ENCODE results near the gene TOMM70. TPM values are rescaled to one million over a fixed set of nuclear protein-coding genes. Genes with fewer than 3 reads are reported as not detected.

TOMM70 gene
- total RNA-seq, 4 donors from 2014 or later = 55.3 to 61.5 (median 59.9) TPM

DNA sequence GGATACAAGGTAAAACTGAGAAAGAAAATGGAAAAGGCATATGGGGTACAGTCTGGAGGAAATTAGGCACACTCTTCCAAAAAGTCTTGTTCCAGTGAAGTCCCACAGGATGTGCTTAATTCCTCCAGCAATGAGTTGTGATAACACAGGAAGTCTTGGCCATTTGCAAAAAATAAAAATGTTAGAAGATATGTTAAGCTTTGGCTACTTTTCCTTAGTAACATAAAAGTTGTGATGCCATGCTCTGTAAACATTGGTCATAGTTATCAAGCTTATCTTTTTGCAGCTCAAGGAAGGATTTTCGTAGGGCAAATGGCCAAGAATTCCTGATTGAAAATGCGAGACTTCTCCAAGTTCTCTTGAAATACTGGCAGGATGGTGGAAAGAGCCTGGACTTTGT, 26.8 kb upstream of the TOMM70 start:
- H3K4me1 ChIP-seq = no peaks in the 10 kb centered on the region
- ATAC-seq = no peak
- no peak overlapping the region for H3K4me3 ChIP-seq
- H3K36me3 ChIP-seq = no peaks in the 10 kb centered on the region
- 28 to 90% methylated on average over 2 of the region's 2 CpGs for WGBS, 2 donors (ENCODE audit: low coverage in 1 of 2)
- H3K27me3 ChIP-seq = no peaks in the 10 kb centered on the region
- no peaks in the 10 kb centered on the region for H3K9me3 ChIP-seq
- H3K27ac ChIP-seq = no peak overlapping the region
- TF ChIP-seq EP300 (IDR thresholded peaks at IDR 0.05) (no peak), POLR2A (IDR thresholded peaks at IDR 0.05) (no peak), POLR2AphosphoS5 (IDR thresholded peaks at IDR 0.05) (no peak)
- TF ChIP-seq, protein P1, sequence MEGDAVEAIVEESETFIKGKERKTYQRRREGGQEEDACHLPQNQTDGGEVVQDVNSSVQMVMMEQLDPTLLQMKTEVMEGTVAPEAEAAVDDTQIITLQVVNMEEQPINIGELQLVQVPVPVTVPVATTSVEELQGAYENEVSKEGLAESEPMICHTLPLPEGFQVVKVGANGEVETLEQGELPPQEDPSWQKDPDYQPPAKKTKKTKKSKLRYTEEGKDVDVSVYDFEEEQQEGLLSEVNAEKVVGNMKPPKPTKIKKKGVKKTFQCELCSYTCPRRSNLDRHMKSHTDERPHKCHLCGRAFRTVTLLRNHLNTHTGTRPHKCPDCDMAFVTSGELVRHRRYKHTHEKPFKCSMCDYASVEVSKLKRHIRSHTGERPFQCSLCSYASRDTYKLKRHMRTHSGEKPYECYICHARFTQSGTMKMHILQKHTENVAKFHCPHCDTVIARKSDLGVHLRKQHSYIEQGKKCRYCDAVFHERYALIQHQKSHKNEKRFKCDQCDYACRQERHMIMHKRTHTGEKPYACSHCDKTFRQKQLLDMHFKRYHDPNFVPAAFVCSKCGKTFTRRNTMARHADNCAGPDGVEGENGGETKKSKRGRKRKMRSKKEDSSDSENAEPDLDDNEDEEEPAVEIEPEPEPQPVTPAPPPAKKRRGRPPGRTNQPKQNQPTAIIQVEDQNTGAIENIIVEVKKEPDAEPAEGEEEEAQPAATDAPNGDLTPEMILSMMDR (IDR thresholded peaks at IDR 0.05) = no peak

GRCh38 chr3:100426067-100426682, 25.3 kb upstream of the TOMM70 start:
- no peak overlapping the region for H3K27ac ChIP-seq
- H3K4me1 ChIP-seq = no peaks in the 10 kb centered on the region
- H3K36me3 ChIP-seq = no peaks in the 10 kb centered on the region
- no peaks in the 10 kb centered on the region for H3K9me3 ChIP-seq
- no peaks in the 10 kb centered on the region for H3K27me3 ChIP-seq
- no peak for ATAC-seq
- TF ChIP-seq, protein P1 (IDR thresholded peaks at IDR 0.05) = no peak
- TF ChIP-seq POLR2AphosphoS5 (IDR thresholded peaks at IDR 0.05) (no peak), EP300 (IDR thresholded peaks at IDR 0.05) (no peak), POLR2A (IDR thresholded peaks at IDR 0.05) (no peak)
- WGBS, 2 donors (ENCODE audit: low coverage in 1 of 2) = 31 to 58% methylated on average over 3 to 7 of the region's 8 CpGs
- no peak overlapping the region for H3K4me3 ChIP-seq

DNA sequence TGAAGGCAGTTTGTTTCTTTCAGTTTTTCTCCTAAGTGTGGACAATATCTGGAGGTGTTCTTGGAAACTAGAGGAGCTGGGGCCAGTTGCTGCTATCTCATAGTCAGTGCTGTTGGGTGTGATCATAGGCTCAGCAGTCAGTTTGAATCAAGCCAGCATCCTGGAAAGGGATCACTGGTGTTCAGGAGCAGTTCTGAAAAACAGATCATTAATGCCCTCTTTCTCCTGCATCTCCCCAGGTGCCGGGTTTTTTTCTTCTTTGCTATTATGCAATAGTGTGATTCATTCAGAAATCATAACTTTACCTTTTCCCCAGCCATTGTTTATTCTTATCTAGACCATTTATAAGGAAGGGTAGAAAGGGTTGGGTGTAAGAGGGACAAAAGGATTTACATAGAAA, 24.4 kb upstream of the TOMM70 start:
- H3K4me1 ChIP-seq = no peaks in the 10 kb centered on the region
- H3K27ac ChIP-seq = no peak overlapping the region
- H3K9me3 ChIP-seq = no peaks in the 10 kb centered on the region
- TF ChIP-seq POLR2AphosphoS5 (IDR thresholded peaks at IDR 0.05) (no peak), POLR2A (IDR thresholded peaks at IDR 0.05) (no peak), EP300 (IDR thresholded peaks at IDR 0.05) (no peak)
- TF ChIP-seq, protein P1 (IDR thresholded peaks at IDR 0.05) = no peak
- H3K4me3 ChIP-seq = no peak overlapping the region
- H3K36me3 ChIP-seq = no peaks in the 10 kb centered on the region
- no peaks in the 10 kb centered on the region for H3K27me3 ChIP-seq
- 29 to 86% methylated on average over 1 of the region's 1 CpG for WGBS, 2 donors (ENCODE audit: low coverage in 1 of 2)
- ATAC-seq = no peak

GRCh38 chr3:100424261-100424660, 23.4 kb upstream of the TOMM70 start:
- 91 to 100% methylated on average over 2 of the region's 2 CpGs for WGBS, 2 donors (ENCODE audit: low coverage in 1 of 2)
- Histone ChIP-seq H3K9me3 (no peaks in the 10 kb centered on the region), H3K27ac (no peak overlapping the region), H3K4me1 (no peaks in the 10 kb centered on the region), H3K4me3 (no peak overlapping the region), H3K27me3 (no peaks in the 10 kb centered on the region), H3K36me3 (no peaks in the 10 kb centered on the region)
- no peak for ATAC-seq
- TF ChIP-seq, protein P1 (IDR thresholded peaks at IDR 0.05) = no peak
- TF ChIP-seq EP300 (IDR thresholded peaks at IDR 0.05) (no peak), POLR2A (IDR thresholded peaks at IDR 0.05) (no peak), POLR2AphosphoS5 (IDR thresholded peaks at IDR 0.05) (no peak)

- no peak for ATAC-seq
- WGBS, 2 donors (ENCODE audit: low coverage in 1 of 2) = 100% methylated on average over 2 to 4 of the region's 5 CpGs
These were observed 22.7 kb upstream of the TOMM70 start for GRCh38 chr3:100423611-100424010.

More at GRCh38 chr3:100423611-100424010, 22.7 kb upstream of the TOMM70 start:
- no peak for TF ChIP-seq POLR2A (IDR thresholded peaks at IDR 0.05)
- no peak for TF ChIP-seq EP300 (IDR thresholded peaks at IDR 0.05)
- TF ChIP-seq, protein P1 (IDR thresholded peaks at IDR 0.05) = no peak
- no peak for TF ChIP-seq POLR2AphosphoS5 (IDR thresholded peaks at IDR 0.05)
- H3K27ac ChIP-seq = no peak overlapping the region
- H3K4me1 ChIP-seq = no peaks in the 10 kb centered on the region
- no peaks in the 10 kb centered on the region for H3K36me3 ChIP-seq
- no peaks in the 10 kb centered on the region for H3K27me3 ChIP-seq
- H3K4me3 ChIP-seq = no peak overlapping the region
- no peaks in the 10 kb centered on the region for H3K9me3 ChIP-seq
